Measurements from ENCODE around the gene SDS.

DNA sequence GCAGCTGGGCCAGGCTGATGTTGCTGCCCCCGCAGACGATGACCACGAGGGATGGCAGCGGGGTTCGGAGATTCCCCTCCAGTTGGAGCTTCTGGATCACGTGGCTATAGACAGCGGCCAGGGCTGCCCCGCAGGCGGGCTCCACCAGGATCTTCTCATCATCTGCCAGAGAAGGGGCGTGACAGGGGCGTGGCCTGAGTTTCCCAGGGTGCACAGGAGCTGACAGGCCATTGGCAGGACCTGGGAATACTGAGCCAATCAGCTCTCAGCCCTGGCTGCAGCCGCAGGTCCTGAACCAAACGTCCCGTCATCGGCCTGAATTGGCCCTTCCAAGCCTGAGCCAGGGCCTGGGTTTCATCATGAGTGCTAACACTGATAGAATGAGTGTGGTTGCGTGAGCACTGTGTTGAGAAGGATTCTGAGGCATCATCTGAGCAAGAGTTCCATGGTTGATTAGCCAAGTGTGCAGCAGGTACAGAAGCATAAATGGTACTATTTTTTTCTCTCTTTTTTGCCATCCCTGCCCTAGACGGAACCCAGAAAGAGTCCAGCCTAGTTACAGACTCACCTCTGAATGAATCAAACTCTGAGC lies 10.6 kb downstream of the SDS start:
- TF ChIP-seq EZH2 (IDR thresholded peaks at IDR 0.05) (no peak), POLR2AphosphoS5 (IDR thresholded peaks at IDR 0.05; ENCODE audit: borderline replicate concordance, low read depth, low read length) (no peak)

All from SK-N-MC (cell line).